ENCODE data around the gene NR6A1. TPM values are rescaled to one million over a fixed set of nuclear protein-coding genes. Genes with fewer than 3 reads are reported as not detected.

Gene NR6A1
- total and polyA plus RNA-seq, 2 experiments from 2014 or later: 44.2 to 139 TPM

DNA sequence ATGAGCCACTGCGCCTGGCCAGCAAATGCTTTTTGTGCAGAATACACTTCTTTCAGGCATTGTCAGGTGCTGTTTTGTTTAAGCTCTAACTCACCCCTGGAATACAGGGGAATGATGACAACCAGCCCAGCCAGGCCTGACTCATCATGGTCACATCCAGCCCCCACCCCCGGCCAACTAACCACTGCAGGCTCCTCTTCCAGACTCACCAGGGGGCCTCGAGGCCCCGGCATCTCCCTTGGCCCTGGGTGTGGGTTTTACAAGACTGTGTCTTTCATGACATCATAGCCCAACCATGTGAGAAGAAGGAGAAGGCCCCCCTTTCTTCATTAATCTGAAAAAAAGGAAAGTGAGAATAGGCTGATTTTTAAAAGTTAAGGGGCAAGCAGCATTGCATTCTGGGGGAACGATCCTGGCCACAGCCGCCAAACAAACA is 41.3 kb upstream of the NR6A1 start (continued):
- TF ChIP-seq, protein P1, sequence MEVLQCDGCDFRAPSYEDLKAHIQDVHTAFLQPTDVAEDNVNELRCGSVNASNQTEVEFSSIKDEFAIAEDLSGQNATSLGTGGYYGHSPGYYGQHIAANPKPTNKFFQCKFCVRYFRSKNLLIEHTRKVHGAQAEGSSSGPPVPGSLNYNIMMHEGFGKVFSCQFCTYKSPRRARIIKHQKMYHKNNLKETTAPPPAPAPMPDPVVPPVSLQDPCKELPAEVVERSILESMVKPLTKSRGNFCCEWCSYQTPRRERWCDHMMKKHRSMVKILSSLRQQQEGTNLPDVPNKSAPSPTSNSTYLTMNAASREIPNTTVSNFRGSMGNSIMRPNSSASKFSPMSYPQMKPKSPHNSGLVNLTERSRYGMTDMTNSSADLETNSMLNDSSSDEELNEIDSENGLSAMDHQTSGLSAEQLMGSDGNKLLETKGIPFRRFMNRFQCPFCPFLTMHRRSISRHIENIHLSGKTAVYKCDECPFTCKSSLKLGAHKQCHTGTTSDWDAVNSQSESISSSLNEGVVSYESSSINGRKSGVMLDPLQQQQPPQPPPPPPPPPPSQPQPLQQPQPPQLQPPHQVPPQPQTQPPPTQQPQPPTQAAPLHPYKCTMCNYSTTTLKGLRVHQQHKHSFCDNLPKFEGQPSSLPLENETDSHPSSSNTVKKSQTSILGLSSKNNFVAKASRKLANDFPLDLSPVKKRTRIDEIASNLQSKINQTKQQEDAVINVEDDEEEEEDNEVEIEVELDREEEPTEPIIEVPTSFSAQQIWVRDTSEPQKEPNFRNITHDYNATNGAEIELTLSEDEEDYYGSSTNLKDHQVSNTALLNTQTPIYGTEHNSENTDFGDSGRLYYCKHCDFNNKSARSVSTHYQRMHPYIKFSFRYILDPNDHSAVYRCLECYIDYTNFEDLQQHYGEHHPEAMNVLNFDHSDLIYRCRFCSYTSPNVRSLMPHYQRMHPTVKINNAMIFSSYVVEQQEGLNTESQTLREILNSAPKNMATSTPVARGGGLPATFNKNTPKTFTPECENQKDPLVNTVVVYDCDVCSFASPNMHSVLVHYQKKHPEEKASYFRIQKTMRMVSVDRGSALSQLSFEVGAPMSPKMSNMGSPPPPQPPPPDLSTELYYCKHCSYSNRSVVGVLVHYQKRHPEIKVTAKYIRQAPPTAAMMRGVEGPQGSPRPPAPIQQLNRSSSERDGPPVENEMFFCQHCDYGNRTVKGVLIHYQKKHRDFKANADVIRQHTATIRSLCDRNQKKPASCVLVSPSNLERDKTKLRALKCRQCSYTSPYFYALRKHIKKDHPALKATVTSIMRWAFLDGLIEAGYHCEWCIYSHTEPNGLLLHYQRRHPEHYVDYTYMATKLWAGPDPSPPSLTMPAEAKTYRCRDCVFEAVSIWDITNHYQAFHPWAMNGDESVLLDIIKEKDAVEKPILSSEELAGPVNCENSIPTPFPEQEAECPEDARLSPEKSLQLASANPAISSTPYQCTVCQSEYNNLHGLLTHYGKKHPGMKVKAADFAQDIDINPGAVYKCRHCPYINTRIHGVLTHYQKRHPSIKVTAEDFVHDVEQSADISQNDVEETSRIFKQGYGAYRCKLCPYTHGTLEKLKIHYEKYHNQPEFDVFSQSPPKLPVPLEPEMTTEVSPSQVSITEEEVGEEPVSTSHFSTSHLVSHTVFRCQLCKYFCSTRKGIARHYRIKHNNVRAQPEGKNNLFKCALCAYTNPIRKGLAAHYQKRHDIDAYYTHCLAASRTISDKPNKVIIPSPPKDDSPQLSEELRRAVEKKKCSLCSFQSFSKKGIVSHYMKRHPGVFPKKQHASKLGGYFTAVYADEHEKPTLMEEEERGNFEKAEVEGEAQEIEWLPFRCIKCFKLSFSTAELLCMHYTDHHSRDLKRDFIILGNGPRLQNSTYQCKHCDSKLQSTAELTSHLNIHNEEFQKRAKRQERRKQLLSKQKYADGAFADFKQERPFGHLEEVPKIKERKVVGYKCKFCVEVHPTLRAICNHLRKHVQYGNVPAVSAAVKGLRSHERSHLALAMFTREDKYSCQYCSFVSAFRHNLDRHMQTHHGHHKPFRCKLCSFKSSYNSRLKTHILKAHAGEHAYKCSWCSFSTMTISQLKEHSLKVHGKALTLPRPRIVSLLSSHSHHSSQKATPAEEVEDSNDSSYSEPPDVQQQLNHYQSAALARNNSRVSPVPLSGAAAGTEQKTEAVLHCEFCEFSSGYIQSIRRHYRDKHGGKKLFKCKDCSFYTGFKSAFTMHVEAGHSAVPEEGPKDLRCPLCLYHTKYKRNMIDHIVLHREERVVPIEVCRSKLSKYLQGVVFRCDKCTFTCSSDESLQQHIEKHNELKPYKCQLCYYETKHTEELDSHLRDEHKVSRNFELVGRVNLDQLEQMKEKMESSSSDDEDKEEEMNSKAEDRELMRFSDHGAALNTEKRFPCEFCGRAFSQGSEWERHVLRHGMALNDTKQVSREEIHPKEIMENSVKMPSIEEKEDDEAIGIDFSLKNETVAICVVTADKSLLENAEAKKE (CRISPR knock-in tag; IDR thresholded peaks at IDR 0.05): no peak
- TF ChIP-seq NANOG (IDR thresholded peaks at IDR 0.05; ENCODE audit: borderline replicate concordance) (no peak), JUNB (IDR thresholded peaks at IDR 0.05; ENCODE audit: unreplicated experiment) (no peak), POLR2AphosphoS5 (IDR thresholded peaks at IDR 0.05; ENCODE audit: low read depth) (no peak), EZH2phosphoT487 (IDR thresholded peaks at IDR 0.05; ENCODE audit: unreplicated experiment) (no peak), CREB1 (CRISPR knock-in tag; IDR thresholded peaks at IDR 0.05; ENCODE audit: low read depth) (no peak), EZH2 (IDR thresholded peaks at IDR 0.05; ENCODE audit: low read depth, unreplicated experiment) (no peak), CTCF (conservative IDR thresholded peaks at IDR 0.05; ENCODE audit: low read depth in 2 of 2) (no peak), STAT1 (IDR thresholded peaks at IDR 0.05; ENCODE audit: unreplicated experiment) (no peak)
